H1 (cell line): ENCODE data around the gene EIF4E2. TPM values are rescaled to one million over a fixed set of nuclear protein-coding genes. Genes with fewer than 3 reads are reported as not detected.

Experiments
- CEBPB ChIP-seq: IDR thresholded peaks from 2 replicates; pipeline ENCODE4 v1.6.1; 2012; ENCODE audit warnings: low read depth, low read length
- CREB1 ChIP-seq: IDR thresholded peaks from 2 replicates; pipeline ENCODE4 v1.6.1; 2012; ENCODE audit warnings: inconsistent platforms
- CTBP2 ChIP-seq: IDR thresholded peaks from 2 replicates; pipeline ENCODE4 v1.7.0; 2011; ENCODE audit warnings: borderline replicate concordance, mild to moderate bottlenecking, moderate library complexity, mixed read lengths, low read length; ENCODE audit not compliant: insufficient read depth, insufficient read length
- KDM4A ChIP-seq: IDR thresholded peaks from one replicate; pipeline ENCODE4 v1.7.1; 2012; ENCODE audit warnings: low read depth, mild to moderate bottlenecking, moderate library complexity, low read length, inconsistent platforms; ENCODE audit not compliant: severe bottlenecking
- MAFK ChIP-seq: IDR thresholded peaks from 2 replicates; pipeline ENCODE4 v1.6.1; 2012; ENCODE audit warnings: low read depth, mild to moderate bottlenecking, improper control_type of control experiment, low read length
- polyA plus RNA-seq, 7 experiments: library from polyadenylated mRNA; depleted of rRNA in 3 of 7; stranded (reverse) in 5 of 7; unstranded in 2 of 7; fragments of >200 nt in 5 of 7; fragments of 200-250 nt in 2 of 7; gene quantifications; 1 replicate in 5 of 7; 2 replicates in 1 of 7; 4 replicates in 1 of 7; pipeline versions ENCODE4 v1.2.1 to v1.2.3, GENCODE V29; 2011 to 2013; ENCODE audit warnings: missing spikeins in 2 of 7, mixed read lengths in 2 of 7
- total RNA-seq: library from RNA; stranded (reverse); fragmentation: NEBNext Ultra II Directional; extraction: Animal tissue kit (Norgen Biotek cat#: 25700); gene quantifications from 2 replicates; pipeline ENCODE4 v1.2.1, GENCODE V29; 2021

The EIF4E2 gene
- total and polyA plus RNA-seq, 2 of the 8 experiments (the other 6 are each of a cell fraction or from before 2014, with no cell fraction given): 39.4 to 114 TPM

DNA sequence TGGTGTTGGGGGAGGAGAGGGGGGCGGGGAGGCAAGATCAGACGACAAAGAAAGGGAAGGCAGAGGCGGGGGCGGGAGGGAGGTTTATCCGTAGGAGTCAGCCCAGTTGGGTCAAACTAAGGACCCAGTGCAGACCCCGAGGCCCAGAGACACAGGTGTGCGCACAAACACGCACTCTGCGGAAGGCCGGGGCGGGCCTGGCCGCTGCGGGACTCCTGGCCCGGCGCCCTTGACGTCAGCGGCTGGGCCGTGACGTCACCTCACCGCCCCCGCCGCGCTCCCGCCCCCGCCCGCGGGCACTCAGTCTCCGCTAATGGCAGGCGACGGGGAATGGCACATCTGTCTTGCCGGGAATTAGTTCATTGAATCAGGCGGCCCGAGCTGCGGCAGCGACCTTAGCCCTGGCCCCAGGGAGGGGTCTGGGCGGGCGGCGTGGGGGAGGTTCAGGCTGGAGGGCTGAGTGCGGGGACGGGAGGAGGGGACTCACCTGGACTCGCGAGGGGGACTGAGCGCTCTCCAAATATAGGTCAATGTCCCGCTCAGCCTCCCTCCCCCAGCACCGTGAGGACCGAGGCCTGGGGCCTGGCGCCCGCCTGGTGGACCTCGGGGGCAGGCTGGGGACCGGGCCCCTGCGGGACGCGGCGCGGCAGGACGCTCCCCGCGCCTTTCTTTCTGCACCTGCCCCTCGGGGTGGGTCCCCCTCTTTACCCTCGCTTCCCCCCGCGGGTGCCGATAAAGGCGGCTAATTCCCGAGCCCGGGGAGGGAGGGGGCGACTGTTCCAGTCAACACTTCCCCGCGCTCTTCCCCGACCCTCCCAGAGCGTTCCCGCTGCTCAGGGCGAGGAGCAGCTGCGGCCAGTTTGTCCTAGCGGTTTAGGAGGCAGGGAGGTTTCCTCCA is 47.3 kb upstream of the EIF4E2 start (continued):
- peak; percentile 97 for TF ChIP-seq KDM4A
- no peak for TF ChIP-seq CEBPB
- no peak for TF ChIP-seq MAFK
- peak; percentile 60 for TF ChIP-seq CTBP2
- peak; percentile 96 for TF ChIP-seq CREB1
